Trophoblast cell (in vitro differentiated cells and primary cell): Measurements from ENCODE around the gene SLC9A4.
A peak's percentile ranks its signal among the peaks of the same experiment; 100 is the strongest.

Source experiments
- DNase-seq, 2 donors: peaks; one replicate each; pipeline ENCODE4 v3.0.0-alpha.2; 2016
- H2AFZ ChIP-seq: 2 replicates; pipeline ENCODE4 v1.6.1; 2013; ENCODE audit warnings: low read length, moderate library complexity, mild to moderate bottlenecking; ENCODE audit not compliant: insufficient read depth, poor library complexity
- H2AK5ac ChIP-seq: 2 replicates; pipeline ENCODE4 v1.6.1; 2013; ENCODE audit warnings: mild to moderate bottlenecking, low read length
- H2BK120ac ChIP-seq: 2 replicates; pipeline ENCODE4 v1.6.1; 2013; ENCODE audit warnings: low read length, mild to moderate bottlenecking, moderate library complexity; ENCODE audit not compliant: insufficient read depth, poor library complexity
- H2BK12ac ChIP-seq: 2 replicates; pipeline ENCODE4 v1.6.1; 2013; ENCODE audit warnings: mild to moderate bottlenecking, low read length, moderate library complexity
- H2BK5ac ChIP-seq: 2 replicates; pipeline ENCODE4 v1.6.1; 2013; ENCODE audit warnings: low read length, low read depth, moderate library complexity, mild to moderate bottlenecking; ENCODE audit not compliant: poor library complexity
- H3K14ac ChIP-seq: 2 replicates; pipeline ENCODE4 v1.6.1; 2013; ENCODE audit warnings: mild to moderate bottlenecking, low read length
- H3K18ac ChIP-seq: 2 replicates; pipeline ENCODE4 v1.6.1; 2013; ENCODE audit warnings: mild to moderate bottlenecking, low read length
- H3K23ac ChIP-seq: 2 replicates; pipeline ENCODE4 v1.6.1; 2013; ENCODE audit warnings: low read length
- H3K27ac ChIP-seq: 2 replicates; pipeline ENCODE4 v1.5.1; 2013; ENCODE audit warnings: low read depth, mild to moderate bottlenecking, inconsistent platforms, low read length, moderate library complexity
- H3K27me3 ChIP-seq: 2 replicates; pipeline ENCODE4 v1.6.1; 2013; ENCODE audit warnings: inconsistent platforms, mild to moderate bottlenecking, low read length, moderate library complexity; ENCODE audit not compliant: insufficient read depth
- H3K36me3 ChIP-seq, 2 experiments: 1 replicate in 1 of 2; 2 replicates in 1 of 2; pipeline ENCODE4 v1.6.1; 2013; ENCODE audit warnings: low read length in 2 of 2, mild to moderate bottlenecking in 2 of 2, moderate library complexity in 1 of 2; ENCODE audit not compliant: insufficient read depth in 2 of 2, control insufficient read depth in 1 of 2
- H3K4ac ChIP-seq: 2 replicates; pipeline ENCODE4 v1.6.1; 2013; ENCODE audit warnings: low read depth, mild to moderate bottlenecking, low read length, moderate library complexity
- H3K4me1 ChIP-seq, 2 experiments: 1 replicate in 1 of 2; 2 replicates in 1 of 2; pipeline ENCODE4 v1.6.1; 2013; ENCODE audit warnings: low read length in 2 of 2, mild to moderate bottlenecking in 2 of 2, moderate library complexity in 1 of 2; ENCODE audit not compliant: insufficient read depth in 2 of 2, control insufficient read depth in 1 of 2
- H3K4me2 ChIP-seq: 2 replicates; pipeline ENCODE4 v1.6.1; 2013; ENCODE audit warnings: inconsistent platforms, mild to moderate bottlenecking, low read length, moderate library complexity
- H3K4me3 ChIP-seq: 2 replicates; pipeline ENCODE4 v1.5.1; 2013; ENCODE audit warnings: mild to moderate bottlenecking, low read depth, low read length, inconsistent platforms
- H3K79me1 ChIP-seq: one replicate; pipeline ENCODE4 v1.6.1; 2013; ENCODE audit warnings: low read length
- H3K79me2 ChIP-seq: 2 replicates; pipeline ENCODE4 v1.6.1; 2013; ENCODE audit warnings: low read length, mild to moderate bottlenecking; ENCODE audit not compliant: control insufficient read depth, insufficient read depth, poor library complexity
- H3K9ac ChIP-seq: 2 replicates; pipeline ENCODE4 v1.6.1; 2013; ENCODE audit warnings: mild to moderate bottlenecking, low read length
- H3K9me3 ChIP-seq: 2 replicates; pipeline ENCODE4 v1.6.1; 2013; ENCODE audit warnings: low read depth, mild to moderate bottlenecking, control low read depth, inconsistent platforms, low read length; ENCODE audit not compliant: insufficient read depth
- H4K12ac ChIP-seq: 2 replicates; pipeline ENCODE4 v1.6.1; 2013; ENCODE audit warnings: low read depth, mild to moderate bottlenecking, low read length, moderate library complexity
- H4K8ac ChIP-seq: 2 replicates; pipeline ENCODE4 v1.6.1; 2013; ENCODE audit warnings: low read depth, mild to moderate bottlenecking, low read length, moderate library complexity
- H4K91ac ChIP-seq: one replicate; pipeline ENCODE4 v1.6.1; 2013; ENCODE audit warnings: low read depth, mild to moderate bottlenecking, low read length, moderate library complexity
- WGBS: extraction: QIAGEN DNeasy Blood & Tissue Kit; methylation state at CpG from one replicate; pipeline ENCODE4 v1.1.7; 2013; ENCODE audit warnings: missing lambda C conversion rate; ENCODE audit not compliant: insufficient read length, insufficient coverage; ENCODE audit errors: extremely low coverage; 5-methylcytosine and 5-hydroxymethylcytosine counted together

Gene SLC9A4

GRCh38 chr2:102512161-102512560 lies 39.1 kb downstream of the SLC9A4 start:
- Histone ChIP-seq H4K12ac (no peak overlapping the region), H2BK12ac (peak overlapping the region; percentile 95), H4K91ac (no peak overlapping the region), H3K4ac (no peak overlapping the region), H2BK120ac (no peak overlapping the region), H3K23ac (no peak overlapping the region), H3K4me1 (peaks cover 8 to 15% of the 10 kb centered on the region in 2 experiments), H3K18ac (no peak overlapping the region), H4K8ac (no peak overlapping the region), H3K14ac (no peak overlapping the region), H3K9me3 (no peaks in the 10 kb centered on the region), H3K4me3 (no peak overlapping the region), H3K27me3 (no peaks in the 10 kb centered on the region), H3K79me1 (peaks cover 18% of the 10 kb centered on the region), H3K36me3 (no peaks in the 10 kb centered on the region), H3K9ac (no peak overlapping the region), H3K79me2 (peaks cover 3% of the 10 kb centered on the region), H3K27ac (no peak overlapping the region), H3K4me2 (no peak overlapping the region), H2AFZ (peak overlapping the region; percentile 17), H2BK5ac (no peak overlapping the region), H2AK5ac (no peak overlapping the region)
- no CpG with 5 or more reads among the region's 4 CpGs for WGBS
- DNase-seq = peak in 1 of 2 donors; percentile 54

DNA sequence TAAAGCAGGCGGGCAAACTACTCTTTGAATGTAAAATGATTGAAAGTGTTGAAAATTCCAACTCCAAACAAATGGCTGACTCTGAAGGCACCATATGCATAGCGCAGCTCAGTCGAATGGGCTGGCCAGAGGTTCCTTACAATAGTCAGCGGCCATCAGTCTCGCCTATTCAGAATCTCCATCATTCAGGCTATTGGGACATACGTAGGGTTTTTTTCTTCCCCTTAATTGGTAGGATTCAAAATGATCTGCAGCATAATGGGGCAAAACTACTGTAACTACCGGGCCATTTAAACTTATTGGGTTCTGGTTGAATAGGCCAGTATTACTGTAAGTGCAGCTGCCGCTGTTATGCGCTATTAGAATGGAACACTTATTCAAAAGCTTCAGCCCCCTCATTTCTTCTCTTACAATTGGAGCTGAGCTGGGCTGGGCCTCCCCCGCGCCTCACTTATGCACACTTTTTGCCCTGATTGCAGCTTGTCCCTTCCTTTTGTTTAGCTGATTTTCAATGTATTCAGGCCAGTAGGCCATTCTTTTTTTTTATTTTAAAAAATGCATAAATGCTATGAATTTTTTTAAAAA lies 40.4 kb downstream of the SLC9A4 start:
- no peak for DNase-seq
- Histone ChIP-seq H3K9ac (no peak overlapping the region), H4K91ac (peak overlapping the region; percentile 83), H3K79me1 (peaks cover 18% of the 10 kb centered on the region), H3K9me3 (no peaks in the 10 kb centered on the region), H2BK12ac (peak overlapping the region; percentile 98), H2AFZ (no peak overlapping the region), H3K27me3 (no peaks in the 10 kb centered on the region), H3K4me1 (peaks cover 8 to 15% of the 10 kb centered on the region in 2 experiments), H3K14ac (peak overlapping the region; percentile 45), H3K4ac (no peak overlapping the region), H3K79me2 (peaks cover 3% of the 10 kb centered on the region), H2BK120ac (peak overlapping the region; percentile 93), H3K18ac (no peak overlapping the region), H4K12ac (no peak overlapping the region), H3K4me2 (no peak overlapping the region), H2AK5ac (no peak overlapping the region), H3K27ac (peak overlapping the region; percentile 8), H2BK5ac (peak overlapping the region; percentile 84), H4K8ac (peak overlapping the region; percentile 8), H3K4me3 (no peak overlapping the region), H3K23ac (no peak overlapping the region), H3K36me3 (no peaks in the 10 kb centered on the region)
- WGBS = no CpG with 5 or more reads among the region's 11 CpGs

DNA sequence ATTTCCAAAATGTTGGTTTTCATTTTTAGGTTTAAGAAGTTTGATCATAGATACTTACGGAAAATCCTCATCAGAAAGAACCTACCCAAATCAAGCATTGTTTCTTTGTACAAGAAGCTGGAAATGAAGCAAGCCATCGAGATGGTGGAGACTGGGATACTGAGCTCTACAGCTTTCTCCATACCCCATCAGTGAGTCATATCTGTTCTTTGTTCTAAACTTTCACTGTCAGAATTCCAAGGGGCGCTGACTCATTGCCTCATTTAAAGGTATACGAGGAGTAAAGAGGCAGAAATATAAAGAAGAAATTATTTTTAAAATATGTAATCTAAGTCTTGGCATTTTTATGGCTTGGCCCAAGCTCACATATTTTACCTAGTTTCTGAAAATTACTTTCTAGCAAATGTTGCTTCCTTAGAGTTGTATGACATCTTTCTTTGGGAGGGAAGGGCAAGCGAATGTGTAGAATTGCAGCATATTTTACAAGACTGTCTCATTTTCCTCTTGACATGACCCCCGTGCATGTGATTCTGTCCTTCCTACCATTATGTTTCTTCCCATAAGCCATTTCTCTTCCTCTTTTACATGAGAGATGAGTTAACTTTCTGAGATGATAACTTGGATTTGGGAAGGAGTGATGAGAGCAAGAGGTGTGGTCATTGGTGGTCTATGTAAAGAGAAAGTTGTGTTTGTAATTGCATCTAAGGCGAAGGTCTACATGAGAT lies 41.2 kb downstream of the SLC9A4 start:
- Histone ChIP-seq H3K18ac (no peak overlapping the region), H3K4me3 (no peak overlapping the region), H4K91ac (no peak overlapping the region), H3K9ac (no peak overlapping the region), H2BK12ac (peak overlapping the region; percentile 34), H3K4me1 (peaks cover 8 to 15% of the 10 kb centered on the region in 2 experiments), H3K9me3 (no peaks in the 10 kb centered on the region), H3K4me2 (no peak overlapping the region), H3K79me1 (peaks cover 18% of the 10 kb centered on the region), H3K36me3 (no peaks in the 10 kb centered on the region), H3K23ac (no peak overlapping the region), H4K12ac (no peak overlapping the region), H3K14ac (peak overlapping the region; percentile 1), H4K8ac (no peak overlapping the region), H3K79me2 (peaks cover 3% of the 10 kb centered on the region), H3K4ac (no peak overlapping the region), H2AFZ (no peak overlapping the region), H3K27me3 (no peaks in the 10 kb centered on the region), H2AK5ac (no peak overlapping the region), H2BK120ac (peak overlapping the region; percentile 21), H3K27ac (peak overlapping the region; percentile 74), H2BK5ac (peak overlapping the region; percentile 5)
- whole genome bisulfite sequencing = no CpG with 5 or more reads among the region's 7 CpGs
- DNase-seq = peak; percentile 61 to 91

DNA sequence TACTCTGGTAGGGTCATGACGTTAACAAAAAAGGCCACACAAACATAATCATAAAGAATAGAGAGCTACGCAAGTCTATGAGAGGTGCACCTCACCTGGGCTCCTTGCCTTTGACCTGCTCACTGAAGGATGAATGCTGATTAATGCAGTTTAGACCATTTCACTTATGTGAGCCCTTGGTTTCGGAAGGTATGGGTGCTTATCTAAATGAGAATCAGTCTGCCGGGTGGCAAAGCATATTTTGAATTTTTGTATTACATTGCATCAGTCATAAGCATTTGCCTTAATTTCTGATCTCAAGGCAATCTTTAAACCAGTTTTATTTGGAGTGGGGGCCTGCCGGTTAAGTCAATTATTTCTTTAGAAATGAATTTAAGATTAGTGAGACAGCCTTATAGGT lies 42.8 kb downstream of the SLC9A4 start:
- no peak overlapping the region for H4K91ac ChIP-seq
- H3K4me3 ChIP-seq = no peak overlapping the region
- H3K4me1 ChIP-seq = peaks cover 8 to 15% of the 10 kb centered on the region in 2 experiments
- no peak overlapping the region for H3K18ac ChIP-seq
- H4K12ac ChIP-seq = no peak overlapping the region
- H3K79me2 ChIP-seq = peaks cover 3% of the 10 kb centered on the region
- H3K27me3 ChIP-seq = no peaks in the 10 kb centered on the region
- H3K4ac ChIP-seq = no peak overlapping the region
- no peak overlapping the region for H2AFZ ChIP-seq
- no peaks in the 10 kb centered on the region for H3K9me3 ChIP-seq
- H2BK120ac ChIP-seq = no peak overlapping the region
- H3K14ac ChIP-seq = no peak overlapping the region
- peaks cover 18% of the 10 kb centered on the region for H3K79me1 ChIP-seq
- H2AK5ac ChIP-seq = no peak overlapping the region
- no peak overlapping the region for H3K9ac ChIP-seq
- H3K4me2 ChIP-seq = no peak overlapping the region
- H3K23ac ChIP-seq = no peak overlapping the region
- no CpG with 5 or more reads among the region's 5 CpGs for WGBS
- no peak overlapping the region for H3K27ac ChIP-seq
- no peak overlapping the region for H2BK5ac ChIP-seq
- no peaks in the 10 kb centered on the region for H3K36me3 ChIP-seq
- DNase-seq = peak in 1 of 2 donors; percentile 46
- no peak overlapping the region for H4K8ac ChIP-seq
- peak overlapping the region; percentile 25 for H2BK12ac ChIP-seq
